Measurements from ENCODE around the gene WDFY2. TPM values are rescaled to one million over a fixed set of nuclear protein-coding genes. Genes with fewer than 3 reads are reported as not detected.

The WDFY2 gene
- total RNA-seq, 1 experiment from 2014 or later = 45.5 TPM

DNA sequence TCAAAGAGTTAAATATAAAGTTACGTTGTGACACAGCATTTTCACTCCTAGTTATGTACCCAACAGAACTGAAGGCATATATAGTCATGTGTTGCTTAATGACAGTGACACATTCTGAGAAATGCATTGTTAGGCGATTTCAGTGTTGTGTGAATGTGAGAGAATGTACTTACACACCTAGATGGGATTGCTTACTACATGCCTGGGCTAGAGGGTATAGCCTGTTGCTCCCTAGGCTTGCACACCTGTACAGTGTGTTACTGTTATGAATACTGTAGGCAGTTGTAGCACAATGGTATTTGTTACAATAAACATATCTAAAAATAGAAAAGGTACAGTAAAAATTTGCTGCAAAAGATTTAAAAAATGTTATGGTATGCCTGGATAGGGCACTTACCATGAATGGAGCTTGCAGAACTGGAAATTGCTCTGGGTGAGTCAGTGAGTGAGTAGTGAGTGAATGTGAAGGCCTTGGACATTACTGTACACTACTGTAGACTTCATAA is 130.5 kb downstream of the WDFY2 start:
- ChIA-PET CTCF (no interaction called here), POLR2A (ENCODE audit: low non-redundant PET) (interaction anchor here (0.7 kb wide), 1 partner anchor 10 kb away, joined by 4 read pairs; no protein-coding TSS in a partner anchor)
- DNase-seq (ENCODE audit: low spot score) = no peak
- TF ChIP-seq, protein P1, sequence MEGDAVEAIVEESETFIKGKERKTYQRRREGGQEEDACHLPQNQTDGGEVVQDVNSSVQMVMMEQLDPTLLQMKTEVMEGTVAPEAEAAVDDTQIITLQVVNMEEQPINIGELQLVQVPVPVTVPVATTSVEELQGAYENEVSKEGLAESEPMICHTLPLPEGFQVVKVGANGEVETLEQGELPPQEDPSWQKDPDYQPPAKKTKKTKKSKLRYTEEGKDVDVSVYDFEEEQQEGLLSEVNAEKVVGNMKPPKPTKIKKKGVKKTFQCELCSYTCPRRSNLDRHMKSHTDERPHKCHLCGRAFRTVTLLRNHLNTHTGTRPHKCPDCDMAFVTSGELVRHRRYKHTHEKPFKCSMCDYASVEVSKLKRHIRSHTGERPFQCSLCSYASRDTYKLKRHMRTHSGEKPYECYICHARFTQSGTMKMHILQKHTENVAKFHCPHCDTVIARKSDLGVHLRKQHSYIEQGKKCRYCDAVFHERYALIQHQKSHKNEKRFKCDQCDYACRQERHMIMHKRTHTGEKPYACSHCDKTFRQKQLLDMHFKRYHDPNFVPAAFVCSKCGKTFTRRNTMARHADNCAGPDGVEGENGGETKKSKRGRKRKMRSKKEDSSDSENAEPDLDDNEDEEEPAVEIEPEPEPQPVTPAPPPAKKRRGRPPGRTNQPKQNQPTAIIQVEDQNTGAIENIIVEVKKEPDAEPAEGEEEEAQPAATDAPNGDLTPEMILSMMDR (conservative IDR thresholded peaks at IDR 0.05; ENCODE audit: low read depth, low read length) = no peak
- no peak for TF ChIP-seq EZH2 (IDR thresholded peaks at IDR 0.05; ENCODE audit: borderline replicate concordance, low read depth, low read length, poor library complexity, severe bottlenecking)
- Histone ChIP-seq H3K4me1 (ENCODE audit: insufficient read depth, low read length, poor library complexity, severe bottlenecking) (no peaks in the 10 kb centered on the region), H3K27me3 (replicated peaks; ENCODE audit: insufficient read depth, low read depth, low read length, poor library complexity) (no peaks in the 10 kb centered on the region), H3K9me3 (ENCODE audit: low read depth, low read length, poor library complexity, severe bottlenecking) (no peaks in the 10 kb centered on the region), H3K27ac (ENCODE audit: low read depth, low read length, poor library complexity, severe bottlenecking) (no peak overlapping the region), H3K36me3 (ENCODE audit: insufficient read depth, low read length, poor library complexity, severe bottlenecking) (no peaks in the 10 kb centered on the region), H3K4me3 (ENCODE audit: low read depth, low read length, poor library complexity, severe bottlenecking) (no peak overlapping the region)
- intact Hi-C loops (cut with micrococcal nuclease; ENCODE audit: unreplicated experiment) = no loop called here
- no TSS peak for BruUV-seq (replicated peaks)

DNA sequence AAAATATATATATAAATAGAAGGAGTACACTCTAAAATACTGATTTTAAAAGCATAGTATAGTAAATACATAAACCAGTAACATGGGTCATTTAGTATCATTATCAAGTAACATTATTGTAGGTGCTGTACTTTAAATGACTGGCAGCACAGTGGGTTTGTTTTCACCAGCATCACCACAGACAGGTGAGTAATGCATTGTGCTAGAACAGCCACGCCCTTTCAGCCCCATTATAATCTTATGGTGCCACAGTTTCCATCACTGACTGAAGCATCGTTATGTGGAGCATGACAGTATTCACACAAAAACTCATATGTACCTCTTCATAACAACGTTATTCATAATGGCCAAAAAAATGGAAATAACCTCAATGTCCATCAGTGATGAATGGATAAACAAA is 131.4 kb downstream of the WDFY2 start:
- POLR2A ChIA-PET (ENCODE audit: low non-redundant PET) = no interaction called here
- no peak for DNase-seq (ENCODE audit: low spot score)
- TF ChIP-seq, protein P1 (conservative IDR thresholded peaks at IDR 0.05; ENCODE audit: low read depth, low read length) = no peak
- TF ChIP-seq EZH2 (IDR thresholded peaks at IDR 0.05; ENCODE audit: borderline replicate concordance, low read depth, low read length, poor library complexity, severe bottlenecking) = no peak
- no TSS peak for BruUV-seq (replicated peaks)
- Histone ChIP-seq H3K27ac (ENCODE audit: low read depth, low read length, poor library complexity, severe bottlenecking) (no peak overlapping the region), H3K4me1 (ENCODE audit: insufficient read depth, low read length, poor library complexity, severe bottlenecking) (no peaks in the 10 kb centered on the region), H3K27me3 (replicated peaks; ENCODE audit: insufficient read depth, low read depth, low read length, poor library complexity) (no peaks in the 10 kb centered on the region), H3K9me3 (ENCODE audit: low read depth, low read length, poor library complexity, severe bottlenecking) (no peaks in the 10 kb centered on the region), H3K4me3 (ENCODE audit: low read depth, low read length, poor library complexity, severe bottlenecking) (no peak overlapping the region), H3K36me3 (ENCODE audit: insufficient read depth, low read length, poor library complexity, severe bottlenecking) (no peaks in the 10 kb centered on the region)
- CTCF ChIA-PET = no interaction called here
- intact Hi-C loops (cut with micrococcal nuclease; ENCODE audit: unreplicated experiment) = no loop called here

GRCh38 chr13:51717786-51718398 is 133.6 kb downstream of the WDFY2 start:
- H3K36me3 ChIP-seq (ENCODE audit: insufficient read depth, low read length, poor library complexity, severe bottlenecking) = no peaks in the 10 kb centered on the region
- ChIA-PET CTCF (no interaction called here), POLR2A (ENCODE audit: low non-redundant PET) (no interaction called here)
- intact Hi-C loops (cut with micrococcal nuclease; ENCODE audit: unreplicated experiment) = no loop called here
- H3K27me3 ChIP-seq (replicated peaks; ENCODE audit: insufficient read depth, low read depth, low read length, poor library complexity) = no peaks in the 10 kb centered on the region
- TF ChIP-seq, protein P1 (conservative IDR thresholded peaks at IDR 0.05; ENCODE audit: low read depth, low read length) = no peak
- TF ChIP-seq EZH2 (IDR thresholded peaks at IDR 0.05; ENCODE audit: borderline replicate concordance, low read depth, low read length, poor library complexity, severe bottlenecking) = no peak
- no TSS peak for BruUV-seq (replicated peaks)
- H3K4me3 ChIP-seq (ENCODE audit: low read depth, low read length, poor library complexity, severe bottlenecking) = no peak overlapping the region
- H3K4me1 ChIP-seq (ENCODE audit: insufficient read depth, low read length, poor library complexity, severe bottlenecking) = no peaks in the 10 kb centered on the region
- DNase-seq (ENCODE audit: low spot score) = peak; percentile 22
- no peaks in the 10 kb centered on the region for H3K9me3 ChIP-seq (ENCODE audit: low read depth, low read length, poor library complexity, severe bottlenecking)
- H3K27ac ChIP-seq (ENCODE audit: low read depth, low read length, poor library complexity, severe bottlenecking) = no peak overlapping the region
